HG02852 (cell line): Measurements from ENCODE around the gene TSPAN14.
A peak's percentile ranks its signal among the peaks of the same experiment; 100 is the strongest.
"Not testable (repeated sequence)": the region's sequence is repeated elsewhere in the genome, so short reads cannot be mapped to it uniquely, and the experiment has no call there.

Source experiments
- ATAC-seq: cut with Tn5 transposase; IDR thresholded peaks from one replicate; pipeline ENCODE4 v1.9.1; 2021; ENCODE audit warnings: mild to moderate bottlenecking, moderate library complexity; ENCODE audit not compliant: unreplicated experiment

The TSPAN14 gene

DNA sequence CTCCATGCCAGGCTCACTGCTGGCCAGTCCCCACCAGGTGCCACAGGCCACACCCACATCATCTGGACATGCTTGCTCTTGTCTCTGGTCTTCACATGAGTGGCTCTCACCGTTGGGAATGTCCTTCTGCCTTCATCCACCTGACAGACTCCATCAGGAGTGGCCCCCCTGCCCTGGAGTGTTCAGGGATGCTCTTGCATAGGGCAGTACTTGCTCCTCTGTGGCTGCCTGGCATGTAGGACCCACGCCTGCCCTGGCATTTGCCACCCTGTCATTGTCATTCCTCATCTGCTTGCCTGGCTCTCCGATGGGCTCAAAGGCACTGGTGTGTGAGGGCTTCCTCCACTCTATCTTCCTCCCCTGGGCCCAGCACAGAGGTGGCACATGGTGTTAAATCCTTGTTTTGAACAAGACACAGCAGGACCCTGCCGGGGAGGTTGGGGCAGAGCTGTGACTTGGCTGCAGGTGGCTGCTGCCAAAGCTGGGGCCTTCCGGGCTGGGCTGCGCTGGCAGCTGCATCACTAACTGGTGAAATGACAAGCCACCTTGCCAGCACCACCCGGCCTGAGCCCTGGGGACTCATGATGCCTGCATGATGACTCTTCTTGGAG is 85.4 kb downstream of the TSPAN14 start:
- ATAC-seq: no peak

DNA sequence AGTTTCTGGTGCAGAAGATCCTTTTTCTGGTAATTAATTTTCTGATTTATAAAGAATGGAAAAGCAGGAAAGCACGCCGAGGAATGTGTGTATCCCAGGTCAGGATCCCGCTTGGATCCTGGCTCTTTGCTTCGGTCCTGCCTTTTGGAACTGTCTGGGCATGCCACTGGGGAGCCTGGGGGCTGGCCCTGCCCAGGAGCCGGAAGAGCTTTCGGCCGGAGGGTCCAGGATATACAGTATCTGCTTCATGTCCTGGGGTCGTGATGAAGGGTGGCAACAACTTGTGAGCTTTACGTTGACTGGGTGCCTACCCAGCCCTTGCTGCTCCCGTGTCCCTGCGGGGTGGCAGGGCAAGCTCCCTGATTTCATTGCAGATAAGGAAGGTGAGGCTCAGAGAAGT is 86.0 kb downstream of the TSPAN14 start:
- ATAC-seq: no peak

DNA sequence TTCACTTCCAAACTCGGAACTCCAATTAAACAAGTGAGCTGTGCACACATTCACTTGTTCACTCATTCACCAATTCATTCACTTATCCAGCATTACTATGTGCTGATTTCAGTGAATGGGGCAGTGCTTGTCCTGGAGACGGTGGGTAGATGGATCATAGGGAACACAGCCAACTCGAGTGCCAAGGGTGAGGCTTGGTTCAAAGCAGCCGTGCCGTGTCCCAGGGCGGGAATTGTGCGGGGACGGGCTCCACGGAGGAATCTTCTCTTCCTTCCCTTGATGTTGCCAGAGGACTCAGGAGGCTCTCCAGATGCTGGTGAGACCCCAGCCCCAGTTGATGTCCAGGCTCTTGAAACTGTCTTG is 86.5 kb downstream of the TSPAN14 start:
- ATAC-seq: no peak

DNA sequence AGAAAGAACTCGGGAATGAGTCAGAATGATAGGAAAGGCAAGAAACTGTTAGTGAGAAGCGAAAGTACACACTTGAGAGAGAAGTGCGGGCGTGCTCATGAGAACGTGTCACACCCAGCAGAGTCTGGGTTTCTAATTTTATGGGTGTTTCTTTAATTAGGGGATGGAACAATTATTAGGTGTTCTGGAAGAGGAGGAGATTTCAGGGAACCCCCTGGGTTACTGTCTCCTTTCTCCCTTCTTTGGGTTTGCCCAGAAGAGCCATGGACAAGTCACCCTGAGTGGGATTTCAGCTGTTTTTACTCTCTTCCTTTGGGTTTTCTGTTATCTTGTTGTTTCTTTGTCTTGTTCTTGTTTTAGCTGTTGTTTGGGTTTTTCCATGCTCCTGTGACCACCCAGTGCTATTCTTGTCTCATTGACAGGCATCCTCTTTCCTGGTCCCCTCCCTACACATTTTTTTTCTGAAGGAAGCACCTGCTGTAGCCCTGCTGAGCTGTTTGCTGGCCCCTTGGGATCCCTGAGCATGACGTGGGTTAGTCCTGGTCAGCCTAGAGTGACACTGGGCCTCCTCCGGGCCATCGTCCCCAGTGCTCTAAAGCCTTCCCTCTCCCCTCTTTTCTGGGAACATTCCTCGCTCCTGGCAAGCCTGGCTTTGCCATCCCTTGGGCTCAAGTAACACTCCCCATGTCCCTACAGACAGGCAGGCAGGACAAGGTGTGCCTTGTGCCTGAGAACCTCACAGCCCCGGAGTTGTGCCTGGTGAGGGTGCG is 87.1 kb downstream of the TSPAN14 start:
- peak; percentile 71 for ATAC-seq

DNA sequence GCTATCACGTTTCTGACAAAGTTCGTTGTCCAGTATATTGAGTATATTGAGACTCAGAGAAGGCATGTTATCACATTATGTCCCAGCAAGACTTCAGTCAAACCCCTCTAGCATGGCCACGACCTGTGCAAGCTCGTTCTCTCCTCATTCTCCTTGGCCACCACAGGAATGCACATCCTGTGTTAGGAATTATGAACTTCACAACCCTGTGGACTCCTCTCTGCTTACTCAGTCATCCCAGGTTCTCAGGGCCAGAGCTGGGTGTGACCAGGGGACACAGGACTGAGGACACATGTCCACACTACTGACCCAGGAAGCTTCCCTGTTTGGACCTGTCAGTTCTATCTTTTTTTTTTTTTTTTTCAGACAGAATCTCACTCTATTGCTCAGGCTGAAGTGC is 87.9 kb downstream of the TSPAN14 start:
- no peak for ATAC-seq

DNA sequence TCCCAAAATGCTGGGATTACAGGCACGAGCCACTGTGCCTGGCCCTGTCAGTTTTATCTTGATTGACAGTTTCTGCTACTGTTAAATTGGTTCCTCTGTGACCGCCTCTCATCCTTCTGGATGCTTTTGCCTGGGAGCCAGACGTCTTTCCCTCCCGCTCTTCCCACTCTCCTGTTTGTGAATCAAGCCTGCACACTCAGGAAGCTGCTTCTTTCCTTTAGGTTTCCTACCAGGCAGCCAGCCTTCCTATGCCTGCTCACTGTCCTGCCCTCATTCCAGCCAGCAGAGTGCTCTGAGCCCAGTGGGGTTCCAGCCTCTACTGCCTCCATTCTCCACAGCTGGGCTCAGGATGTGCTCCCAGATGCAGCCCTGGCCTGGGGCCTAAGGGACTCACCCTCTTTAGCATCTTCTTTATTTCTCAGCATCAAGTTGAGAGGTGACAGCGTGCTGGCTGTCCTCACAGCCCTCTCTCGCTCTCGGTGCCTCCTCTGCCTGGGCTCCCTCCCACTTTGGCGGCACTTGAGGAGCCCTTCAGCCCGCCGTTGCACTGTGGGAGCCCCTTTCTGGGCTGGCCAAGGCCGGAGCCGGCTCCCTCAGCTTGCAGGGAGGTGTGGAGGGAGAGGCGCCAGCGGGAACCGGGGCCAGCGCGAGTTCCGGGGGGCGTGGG is 88.7 kb downstream of the TSPAN14 start:
- no peak for ATAC-seq

DNA sequence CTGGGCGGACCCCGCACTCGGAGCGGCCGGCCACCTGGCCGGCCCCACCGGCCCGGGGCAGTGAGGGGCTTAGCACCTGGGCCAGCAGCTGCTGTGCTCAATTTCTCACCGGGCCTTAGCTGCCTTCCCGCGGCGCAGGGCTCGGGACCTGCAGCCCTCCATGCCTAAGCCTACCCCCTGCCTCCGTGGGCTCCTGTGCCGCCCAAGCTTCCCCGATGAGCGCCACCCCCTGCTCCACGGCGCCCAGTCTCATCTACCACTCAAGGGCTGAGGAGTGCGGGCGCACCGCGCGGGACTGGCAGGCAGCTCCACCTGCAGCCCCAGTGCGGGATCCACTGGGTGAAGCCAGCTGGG is 89.2 kb downstream of the TSPAN14 start:
- not testable (repeated sequence) for ATAC-seq

DNA sequence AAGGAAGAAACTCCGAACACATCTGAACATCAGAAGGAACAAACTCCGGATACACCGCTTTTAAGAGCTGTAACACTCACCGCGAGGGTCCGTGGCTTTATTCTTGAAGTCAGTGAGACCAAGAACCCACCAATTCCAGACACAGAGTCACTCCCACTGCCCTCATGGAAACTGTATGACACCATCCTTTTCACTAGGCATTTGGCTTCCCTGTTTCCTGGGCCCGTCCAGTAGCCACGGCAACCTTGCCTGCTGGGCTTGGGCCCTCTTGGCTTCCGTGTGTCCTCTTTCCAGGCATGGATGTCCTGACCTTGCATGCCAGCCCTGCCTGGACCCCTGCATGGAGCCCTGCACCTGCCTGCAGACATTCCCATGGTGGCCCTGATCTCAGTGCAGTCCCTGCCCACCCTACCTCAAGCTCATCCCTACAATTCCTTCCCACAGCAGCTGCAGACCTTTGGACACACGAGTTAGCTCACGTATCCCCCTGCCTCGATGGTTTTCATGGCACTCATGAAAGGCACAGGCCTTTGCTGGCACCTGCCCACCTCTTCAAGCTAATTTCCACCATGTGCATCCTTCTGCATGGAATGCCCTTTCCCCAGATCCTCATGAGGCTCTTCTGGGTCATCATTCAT is 90.3 kb downstream of the TSPAN14 start:
- no peak for ATAC-seq

DNA sequence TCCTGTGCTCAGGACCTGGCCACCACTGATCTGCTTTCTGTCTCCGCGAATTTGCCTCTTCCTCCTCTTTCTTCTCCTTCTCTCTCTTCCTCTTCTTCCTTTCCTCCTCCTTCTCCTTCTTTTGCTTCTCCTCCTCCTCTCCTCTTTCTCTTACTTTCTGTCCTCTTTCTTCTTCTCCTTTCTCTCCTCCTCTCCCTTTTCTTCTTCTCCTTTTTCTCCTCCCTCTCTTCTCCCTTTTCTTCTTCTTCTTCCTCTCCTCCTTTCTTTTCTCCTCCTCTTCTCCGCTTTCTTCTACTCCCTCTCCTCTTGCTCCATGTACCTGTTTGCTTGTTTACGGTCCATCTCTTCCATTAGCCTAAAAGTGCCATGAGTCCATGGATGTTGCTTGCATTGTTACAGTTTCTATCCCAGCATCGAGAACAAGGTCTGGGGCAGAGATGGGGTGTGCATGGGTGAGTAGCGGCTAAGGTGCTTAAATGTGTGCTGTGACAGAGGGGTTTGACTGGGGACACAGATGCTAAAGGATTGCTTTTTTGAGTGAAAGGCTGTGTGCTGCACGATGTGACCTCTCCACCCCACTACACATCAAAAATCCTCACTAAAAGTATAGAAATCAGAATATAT is 91.3 kb downstream of the TSPAN14 start:
- ATAC-seq: no peak

DNA sequence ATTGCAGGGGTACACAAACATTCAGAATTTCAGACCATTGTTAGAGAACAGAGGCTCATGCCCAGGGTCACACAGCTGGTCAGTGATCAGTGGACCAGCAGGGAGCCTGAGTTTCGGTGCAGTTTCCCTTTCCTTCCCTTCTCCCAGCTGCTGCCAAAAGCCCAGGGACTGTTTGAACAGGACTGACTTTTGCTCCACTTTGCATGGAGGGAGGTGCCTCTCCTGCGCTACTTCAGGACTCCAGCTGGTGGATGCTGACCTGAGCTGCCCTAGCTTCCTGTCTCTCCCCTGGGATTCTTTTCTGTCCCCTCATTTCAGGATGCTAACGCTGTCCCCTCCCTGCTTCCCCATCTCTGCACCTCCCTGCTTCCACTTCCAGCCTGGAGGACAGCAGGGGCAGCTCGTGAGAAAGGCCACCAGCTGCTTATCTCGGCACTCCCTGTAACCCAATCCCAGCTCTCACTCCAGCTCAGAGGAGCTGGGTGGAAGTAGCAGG is 98.1 kb downstream of the TSPAN14 start:
- no peak for ATAC-seq

DNA sequence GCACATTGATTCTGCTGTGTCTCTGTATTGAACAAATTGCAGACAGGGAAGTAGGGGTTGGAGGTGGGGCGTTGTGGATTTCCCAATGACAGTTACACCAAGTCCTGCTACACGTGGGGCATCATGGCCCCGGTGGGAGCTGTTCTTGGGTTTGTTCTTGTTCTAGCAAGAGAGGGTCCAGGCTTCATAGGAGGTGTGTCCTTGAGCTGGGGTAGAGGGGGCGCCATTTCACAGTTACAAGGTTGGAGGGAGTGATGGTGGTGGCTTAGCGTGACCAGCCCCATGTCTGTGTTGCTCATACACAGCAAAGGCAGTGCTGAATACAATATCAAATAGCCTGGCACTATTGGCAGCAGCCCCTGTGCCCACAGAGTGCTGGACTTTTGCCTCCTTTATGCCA is 99.3 kb downstream of the TSPAN14 start:
- no peak for ATAC-seq

DNA sequence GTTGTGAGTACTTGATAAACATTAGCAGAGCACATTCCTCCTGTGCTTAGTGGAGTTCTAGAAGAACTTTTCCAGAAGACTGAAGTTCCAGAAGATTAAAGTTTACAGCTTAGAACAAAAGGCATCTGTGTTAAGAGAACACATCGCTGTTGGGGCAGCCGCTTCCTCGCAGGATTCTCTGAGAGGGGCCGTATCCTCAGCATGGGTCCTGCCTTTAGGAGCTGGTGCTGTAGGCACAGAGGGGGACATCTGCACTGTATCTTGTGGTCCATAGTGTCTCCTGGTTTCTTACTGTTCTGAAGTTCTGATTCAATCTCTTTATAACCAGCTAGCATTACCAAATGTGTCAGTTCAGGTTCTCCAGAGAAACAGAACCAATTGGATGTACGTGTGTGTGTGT is 99.9 kb downstream of the TSPAN14 start:
- ATAC-seq: no peak

DNA sequence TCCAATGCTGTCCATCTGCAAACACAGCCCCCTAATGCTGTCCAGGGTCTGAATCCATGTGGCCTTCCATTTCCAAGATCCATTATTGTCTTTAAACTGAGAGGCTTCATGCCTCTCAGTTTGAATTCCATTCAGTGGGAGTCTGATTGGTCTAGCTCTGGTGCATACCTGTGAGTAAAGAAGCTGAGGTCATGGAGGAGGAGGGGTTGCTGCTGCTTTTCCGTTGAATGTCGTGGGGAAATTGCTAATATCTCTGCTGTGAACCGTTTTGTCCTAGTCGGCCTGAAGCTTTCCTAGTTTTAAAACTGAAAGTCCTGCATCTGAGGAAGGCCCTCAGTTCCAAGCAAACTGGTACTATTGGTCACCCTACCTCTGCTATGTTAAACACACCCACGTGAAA is 101.3 kb downstream of the TSPAN14 start:
- no peak for ATAC-seq

DNA sequence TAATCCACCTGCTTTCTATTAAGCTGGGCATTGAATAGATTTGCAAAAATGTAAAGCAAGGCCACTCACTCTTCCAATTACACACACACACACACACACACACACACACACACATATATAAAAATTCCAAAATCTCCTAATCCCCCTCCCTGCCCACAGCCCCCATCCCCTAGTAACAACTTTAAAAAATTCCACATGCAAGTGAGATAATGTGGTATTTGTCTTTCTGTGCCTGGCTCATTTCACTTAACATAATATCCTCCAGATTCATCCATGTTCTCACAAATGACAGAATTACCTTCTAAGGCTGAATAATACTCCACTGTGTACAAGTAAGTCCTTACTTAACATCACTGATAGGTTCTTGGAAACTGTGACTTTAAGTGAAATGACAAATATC is 107.8 kb downstream of the TSPAN14 start:
- no peak for ATAC-seq

DNA sequence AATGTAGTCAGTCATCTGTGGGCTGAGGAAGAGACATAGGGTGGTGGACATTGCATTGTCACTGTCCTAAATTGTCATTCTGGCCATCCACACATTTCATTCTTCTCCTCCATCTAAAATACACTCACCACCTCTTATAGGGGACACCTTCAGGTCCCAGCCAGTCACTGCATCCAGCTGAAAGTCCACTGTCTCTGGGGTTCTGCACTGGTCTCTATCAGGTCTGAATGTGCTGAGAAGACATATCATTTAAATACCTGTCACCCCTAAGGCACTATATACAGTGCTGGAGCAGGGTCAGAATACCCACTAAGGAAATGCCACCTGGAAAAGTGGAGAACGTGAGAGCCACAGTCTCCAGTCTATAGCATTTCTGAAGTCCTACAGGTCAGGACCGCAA is 113.2 kb downstream of the TSPAN14 start:
- ATAC-seq: no peak

DNA sequence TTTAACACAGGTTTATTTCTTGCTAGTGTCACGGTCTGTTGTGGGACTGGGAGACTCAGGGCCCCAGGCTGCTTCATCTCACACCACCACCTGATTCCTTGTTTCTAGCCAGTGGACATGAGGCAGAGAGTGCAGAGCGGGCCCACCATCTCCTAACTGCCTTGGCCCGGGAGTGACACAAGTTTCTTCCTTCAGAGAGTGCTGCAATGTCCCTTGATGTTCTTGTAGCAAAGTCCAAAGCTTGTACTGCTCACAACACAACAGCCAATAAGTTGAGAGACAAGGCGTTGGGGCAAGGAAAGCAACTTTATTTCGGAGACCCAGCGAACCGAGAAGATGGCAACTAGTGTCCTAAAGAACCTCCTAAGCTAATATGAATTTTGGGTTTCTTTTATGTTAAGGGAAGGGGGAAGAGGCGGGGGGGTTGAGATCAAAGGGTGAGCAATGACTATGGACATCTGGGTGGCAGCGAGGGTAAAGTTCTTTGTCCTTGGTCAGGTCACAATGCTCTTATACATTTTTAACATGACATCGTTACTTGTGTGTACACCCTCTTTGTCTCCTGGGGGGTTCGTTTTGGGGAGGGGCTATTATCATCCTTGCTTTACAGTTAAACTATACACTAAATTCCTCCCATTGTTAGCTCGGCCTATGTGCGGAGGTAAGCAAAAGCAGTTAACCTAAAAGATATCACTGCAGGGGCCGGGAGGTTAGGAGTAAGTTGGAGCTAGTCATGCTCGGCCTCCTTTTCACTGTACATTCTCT is 115.2 kb downstream of the TSPAN14 start:
- no peak for ATAC-seq

DNA sequence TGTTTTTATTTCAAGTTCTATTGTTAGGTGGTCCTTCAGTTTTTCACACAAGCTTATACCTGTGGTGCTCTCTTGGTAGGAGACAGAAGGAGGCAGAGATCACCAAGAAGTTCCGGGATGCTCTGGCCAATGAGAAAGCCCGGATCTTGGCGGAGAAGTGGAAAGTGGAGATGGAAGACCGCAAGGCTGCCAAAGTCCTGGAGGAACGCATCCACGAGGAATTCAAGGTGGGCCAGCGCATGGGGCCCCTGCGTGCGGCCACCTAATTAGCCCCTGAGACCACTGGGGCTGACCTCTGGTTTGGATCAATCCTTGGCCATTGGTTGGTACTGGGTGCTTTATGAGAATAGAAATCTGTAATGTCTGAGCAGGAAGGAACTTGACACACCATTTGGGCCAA is 117.2 kb downstream of the TSPAN14 start:
- no peak for ATAC-seq

DNA sequence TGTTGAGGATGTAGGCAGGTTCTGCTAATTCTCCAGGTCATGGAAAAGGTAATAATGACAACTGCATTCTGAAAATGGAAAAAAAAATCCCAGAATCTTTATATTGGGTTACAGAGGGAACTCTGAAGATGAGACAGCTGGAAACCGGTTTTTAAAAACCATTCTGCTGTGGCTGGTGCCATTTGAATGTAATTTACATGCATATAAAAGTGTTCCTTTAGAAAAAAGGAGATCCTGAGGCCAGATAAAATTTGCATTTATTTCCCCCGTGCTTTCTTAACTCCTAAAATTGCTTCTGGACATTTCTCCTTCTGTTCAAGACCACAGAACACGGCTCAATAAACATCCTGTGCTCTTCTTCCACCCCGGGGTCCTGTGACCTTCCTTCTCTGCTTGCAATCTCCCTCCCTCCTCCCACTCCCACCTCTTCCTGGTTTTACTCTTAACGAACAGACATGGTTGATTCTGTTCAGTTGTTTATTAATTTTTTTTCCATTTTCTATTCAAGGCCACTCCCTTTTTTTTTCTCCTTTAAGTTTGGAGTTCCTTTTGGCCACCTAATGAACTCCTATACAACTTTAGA is 125.2 kb downstream of the TSPAN14 start:
- no peak for ATAC-seq

DNA sequence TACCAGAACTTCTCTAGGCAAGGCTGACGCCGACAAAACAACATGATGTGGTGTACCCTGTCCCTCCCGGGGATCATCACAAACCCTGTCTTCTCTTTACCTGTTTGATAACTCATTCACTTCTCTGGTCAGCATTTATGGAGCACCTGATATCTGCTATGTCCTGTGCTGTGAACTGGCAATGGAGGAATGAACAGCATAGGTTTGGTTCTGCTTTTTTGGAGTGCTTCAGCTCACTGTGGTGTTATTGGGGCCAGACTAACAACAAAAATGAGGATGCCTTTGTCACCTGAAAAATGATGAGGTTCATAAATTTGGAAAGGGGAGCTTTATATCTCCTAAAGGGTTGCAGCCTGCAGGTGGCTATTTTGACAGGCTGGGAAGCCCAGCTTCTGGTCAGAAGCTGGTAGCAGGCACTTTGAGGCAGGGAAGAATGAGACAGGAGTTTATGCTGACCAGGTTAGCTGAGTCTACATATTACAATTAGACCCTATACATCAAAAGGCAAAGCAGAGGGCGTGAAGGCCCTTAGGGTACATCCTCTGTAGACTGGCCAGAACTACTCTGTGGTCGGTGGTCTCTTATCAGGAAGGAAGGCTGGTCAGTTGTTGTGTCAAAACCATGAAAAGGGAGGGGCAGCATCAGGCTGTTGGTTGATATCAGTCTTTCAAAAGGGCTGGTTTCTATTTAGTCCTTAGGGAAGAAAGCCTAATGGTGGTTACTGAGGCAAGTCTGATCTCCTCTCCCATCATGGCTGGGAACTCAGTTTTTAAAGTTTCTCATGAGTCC is 125.9 kb downstream of the TSPAN14 start:
- ATAC-seq: no peak
